T-cell (primary cell): ENCODE measurements around the gene NRM. TPM values are rescaled to one million over a fixed set of nuclear protein-coding genes. Genes with fewer than 3 reads are reported as not detected.
"Not testable (repeated sequence)": the region's sequence is repeated elsewhere in the genome, so short reads cannot be mapped to it uniquely, and the experiment has no call there.

Source experiments
- ATAC-seq, 4 experiments: fragments of 200-7000 bp in 3 of 4; fragments of 150-1000 bp in 1 of 4; cut with Tn5 transposase; replicated peaks in 1 of 4; 1 replicate in 3 of 4; 2 replicates in 1 of 4; pipeline ENCODE4 v1.10.0; 2021; ENCODE audit warnings: moderate library complexity in 3 of 4, mild to moderate bottlenecking in 2 of 4, moderate number of reproducible peaks in 1 of 4
- CTCF ChIA-PET, 2 donors: fragments of 300-600 bp; sonication (Branson Sonifier 250); formaldehyde crosslinking; loops; one replicate each; lab custom pipeline; 2022; ENCODE audit warnings: antibody characterized with exemption in 2 of 2; lab: Charles Lee
- POLR2A ChIA-PET, 2 donors: fragments of 300-600 bp; sonication (Branson Sonifier 250); formaldehyde crosslinking; loops; one replicate each; lab custom pipeline; 2022; ENCODE audit warnings: antibody characterized with exemption in 2 of 2; lab: Charles Lee
- DNase-seq, 35 experiments: peaks; one replicate each; pipeline versions ENCODE4 v3.0.0 to v3.0.0-alpha.2; 2013 to 2023
- H3K27ac ChIP-seq: one replicate; pipeline ENCODE4 v1.5.1; 2013; ENCODE audit warnings: low read length
- H3K27me3 ChIP-seq, 2 experiments: replicated peaks in 1 of 2; 1 replicate in 1 of 2; 2 replicates in 1 of 2; pipeline versions ENCODE4 v1.6.1 to v1.7.0; 2013; ENCODE audit warnings: low read length in 1 of 2, mixed read lengths in 1 of 2; ENCODE audit not compliant: control insufficient read depth in 2 of 2, insufficient read depth in 2 of 2; ENCODE audit errors: extremely low read depth in 1 of 2
- H3K36me3 ChIP-seq, 2 donors: 1 replicate in 1 of 2; 2 replicates in 1 of 2; pipeline versions ENCODE4 v1.6.1 to v1.7.0; 2013; ENCODE audit warnings: low read length in 1 of 2; ENCODE audit not compliant: control insufficient read depth in 2 of 2, insufficient read depth in 1 of 2; ENCODE audit errors: extremely low read depth in 1 of 2
- H3K4me1 ChIP-seq, 2 experiments: 1 replicate in 1 of 2; 2 replicates in 1 of 2; pipeline versions ENCODE4 v1.6.1 to v1.7.0; 2013; ENCODE audit warnings: low read length in 2 of 2, mixed read lengths in 1 of 2; ENCODE audit not compliant: insufficient read depth in 2 of 2, control insufficient read depth in 1 of 2; ENCODE audit errors: extremely low read depth in 1 of 2
- H3K4me3 ChIP-seq, 2 donors: 1 replicate in 1 of 2; 2 replicates in 1 of 2; pipeline versions ENCODE4 v1.5.1 to v1.7.0; 2013; ENCODE audit warnings: mild to moderate bottlenecking in 2 of 2, low read length in 1 of 2, moderate library complexity in 1 of 2; ENCODE audit not compliant: control insufficient read depth in 1 of 2; ENCODE audit errors: extremely low read depth in 1 of 2
- H3K9me3 ChIP-seq: 2 replicates; pipeline ENCODE4 v1.7.0; 2013
- H3K27ac Mint-ChIP-seq, 2 donors: one replicate each; pipeline ENCODE4 v1.8.0; 2020 to 2021; ENCODE audit warnings: mild to moderate bottlenecking in 2 of 2, mixed read lengths in 2 of 2
- H3K27me3 Mint-ChIP-seq, 2 donors: one replicate each; pipeline ENCODE4 v1.8.0; 2021 to 2022; ENCODE audit warnings: mixed read lengths in 2 of 2
- H3K36me3 Mint-ChIP-seq: one replicate; pipeline ENCODE4 v1.8.0; 2021; ENCODE audit warnings: mixed read lengths
- H3K4me1 Mint-ChIP-seq, 3 donors: one replicate each; pipeline ENCODE4 v1.8.0; 2020 to 2022; ENCODE audit warnings: mixed read lengths in 3 of 3, mild to moderate bottlenecking in 1 of 3
- H3K4me3 Mint-ChIP-seq, 3 donors: one replicate each; pipeline ENCODE4 v1.8.0; 2020 to 2022; ENCODE audit warnings: mild to moderate bottlenecking in 3 of 3, mixed read lengths in 3 of 3, moderate library complexity in 3 of 3
- H3K9me3 Mint-ChIP-seq, 3 donors: one replicate each; pipeline ENCODE4 v1.8.0; 2020 to 2022; ENCODE audit warnings: mixed read lengths in 3 of 3
- WGBS: methylation state at CpG from one replicate; pipeline ENCODE4 v1.1.5; 2013; ENCODE audit warnings: missing lambda C conversion rate; ENCODE audit not compliant: insufficient coverage; 5-methylcytosine and 5-hydroxymethylcytosine counted together
- total RNA-seq, 35 experiments: library from RNA in 6 of 35; stranded (reverse) in 6 of 35; fragments of 120-200 nt in 1 of 35; gene quantifications; one replicate each; pipeline versions ENCODE4 v1.2.1 to v1.2.4 and lab custom pipeline; 2013 to 2026

The NRM gene
- total RNA-seq, 5 donors from 2014 or later (not counting 1 experiment from before 2014, with no cell fraction given) = 4.2 to 6.9 (median 5.5) TPM

- no peaks in the 10 kb centered on the region for H3K27me3 Mint-ChIP-seq
- peak in 25 of 35 experiments; percentile 25 to 65 (median 46) for DNase-seq
- WGBS = under 1% methylated on average over 29 of the region's 29 CpGs
- H3K36me3 Mint-ChIP-seq = peaks cover 32% of the 10 kb centered on the region
- H3K4me1 Mint-ChIP-seq = peaks cover 69 to 71% (median 70%) of the 10 kb centered on the region in 3 donors
- Histone ChIP-seq H3K27me3 (no peaks in the 10 kb centered on the region), H3K27ac (peak overlapping the region; percentile 88), H3K36me3 (peaks cover 5 to 35% of the 10 kb centered on the region in 2 donors), H3K4me3 (peak overlapping the region; percentile 94 to 99), H3K4me1 (peaks cover 23 to 63% of the 10 kb centered on the region in 2 experiments), H3K9me3 (no peaks in the 10 kb centered on the region)
- no peaks in the 10 kb centered on the region for H3K9me3 Mint-ChIP-seq
- ChIA-PET CTCF (interaction anchor here (0.6 to 9.1 kb wide), 10 partner anchors 11 to 237 kb away, joined by 3 to 254 read pairs (median 5); partner anchors contain the start of gene DHX16 (in 1 of the 2)), POLR2A (interaction anchor here (2.1 to 3.6 kb wide), 3 partner anchors 39 to 106 kb away, joined by 5 to 14 read pairs (median 11); no protein-coding TSS in a partner anchor)
- H3K4me3 Mint-ChIP-seq = peak overlapping the region; percentile 95 to 99 (median 99)
- H3K27ac Mint-ChIP-seq = peak overlapping the region; percentile 91 to 95
- ATAC-seq = no peak
These were observed 30.0 kb upstream of the NRM start for GRCh38 chr6:30720738-30721197.

DNA sequence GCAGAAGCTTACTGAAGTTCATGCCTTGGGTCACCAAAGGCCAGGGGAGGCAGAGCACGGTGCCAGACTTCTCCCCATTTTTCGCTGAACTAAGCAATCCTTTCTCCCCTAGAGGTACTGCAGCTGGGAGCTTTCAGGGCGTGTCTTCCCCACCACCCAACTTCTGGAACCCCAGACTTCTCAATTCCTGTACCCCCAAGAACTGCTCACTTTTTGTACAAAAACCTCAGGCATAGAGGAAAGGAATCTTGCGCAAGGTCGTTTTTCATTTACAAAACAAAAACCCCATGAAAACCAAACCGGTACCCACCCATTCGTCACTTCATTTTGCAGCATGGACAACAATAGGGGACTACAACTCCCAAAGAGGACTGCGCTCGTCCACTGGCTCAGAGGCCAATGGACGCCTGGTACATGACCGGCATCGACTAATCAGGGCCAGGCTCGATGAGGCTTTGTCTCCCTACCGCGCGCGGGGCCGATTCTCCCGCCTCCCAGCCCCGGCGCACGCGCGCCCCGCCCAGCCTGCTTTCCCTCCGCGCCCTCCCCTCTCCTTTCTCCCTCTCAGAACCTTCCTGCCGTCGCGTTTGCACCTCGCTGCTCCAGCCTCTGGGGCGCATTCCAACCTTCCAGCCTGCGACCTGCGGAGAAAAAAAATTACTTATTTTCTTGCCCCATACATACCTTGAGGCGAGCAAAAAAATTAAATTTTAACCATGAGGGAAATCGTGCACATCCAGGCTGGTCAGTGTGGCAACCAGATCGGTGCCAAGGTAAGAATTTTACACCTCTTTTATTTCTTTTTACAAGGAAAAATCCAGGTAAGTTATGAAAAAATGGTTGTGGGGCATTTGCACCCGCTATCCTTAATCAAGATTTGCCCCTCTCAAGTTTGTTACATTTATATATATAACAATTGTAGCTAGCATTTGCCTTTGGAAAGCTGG is 29.3 kb upstream of the NRM start, which contains the start of gene TUBB:
Gene TUBB, plus strand, starts transcription at position 562 of the 947 bp plus-strand sequence. Its CDS starts 155 bp downstream, at position 717.
- WGBS = under 1% methylated on average over 32 of the region's 38 CpGs
- ATAC-seq (peak; percentile 64 to 68 (median 66)), DNase-seq (peak; percentile 85 to 97 (median 93))
- no peaks in the 10 kb centered on the region for H3K27me3 Mint-ChIP-seq
- Histone ChIP-seq H3K4me1 (peaks cover 23 to 59% of the 10 kb centered on the region in 2 experiments), H3K27ac (peak within 1 kb of the TSS; percentile 88), H3K9me3 (no peaks in the 10 kb centered on the region), H3K4me3 (peak within 1 kb of the TSS; percentile 94 to 99), H3K27me3 (no peaks in the 10 kb centered on the region), H3K36me3 (peaks cover 4 to 29% of the 10 kb centered on the region in 2 donors)
- peaks cover 31% of the 10 kb centered on the region for H3K36me3 Mint-ChIP-seq
- H3K4me1 Mint-ChIP-seq = peaks cover 67 to 72% (median 71%) of the 10 kb centered on the region in 3 donors
- H3K27ac Mint-ChIP-seq = peak within 1 kb of the TSS; percentile 91 to 95
- POLR2A ChIA-PET = interaction anchor here (2.1 to 3.6 kb wide), 3 partner anchors 38 to 105 kb away, joined by 5 to 14 read pairs (median 11); no protein-coding TSS in a partner anchor
- peak within 1 kb of the TSS; percentile 95 to 99 (median 99) for H3K4me3 Mint-ChIP-seq
- CTCF ChIA-PET = interaction anchor here in 1 of 2 donors (1.9 to 9.1 kb wide), 3 partner anchors 18 to 48 kb away, joined by 4 to 254 read pairs (median 9); partner anchors contain the start of gene DHX16
- no peaks in the 10 kb centered on the region for H3K9me3 Mint-ChIP-seq

GRCh38 chr6:30719356-30719755 is 28.6 kb upstream of the NRM start:
- CTCF ChIA-PET = interaction anchor here in 1 of 2 donors (9.1 kb wide), 1 partner anchor 40 kb away, joined by 254 read pairs; no protein-coding TSS in a partner anchor

DNA sequence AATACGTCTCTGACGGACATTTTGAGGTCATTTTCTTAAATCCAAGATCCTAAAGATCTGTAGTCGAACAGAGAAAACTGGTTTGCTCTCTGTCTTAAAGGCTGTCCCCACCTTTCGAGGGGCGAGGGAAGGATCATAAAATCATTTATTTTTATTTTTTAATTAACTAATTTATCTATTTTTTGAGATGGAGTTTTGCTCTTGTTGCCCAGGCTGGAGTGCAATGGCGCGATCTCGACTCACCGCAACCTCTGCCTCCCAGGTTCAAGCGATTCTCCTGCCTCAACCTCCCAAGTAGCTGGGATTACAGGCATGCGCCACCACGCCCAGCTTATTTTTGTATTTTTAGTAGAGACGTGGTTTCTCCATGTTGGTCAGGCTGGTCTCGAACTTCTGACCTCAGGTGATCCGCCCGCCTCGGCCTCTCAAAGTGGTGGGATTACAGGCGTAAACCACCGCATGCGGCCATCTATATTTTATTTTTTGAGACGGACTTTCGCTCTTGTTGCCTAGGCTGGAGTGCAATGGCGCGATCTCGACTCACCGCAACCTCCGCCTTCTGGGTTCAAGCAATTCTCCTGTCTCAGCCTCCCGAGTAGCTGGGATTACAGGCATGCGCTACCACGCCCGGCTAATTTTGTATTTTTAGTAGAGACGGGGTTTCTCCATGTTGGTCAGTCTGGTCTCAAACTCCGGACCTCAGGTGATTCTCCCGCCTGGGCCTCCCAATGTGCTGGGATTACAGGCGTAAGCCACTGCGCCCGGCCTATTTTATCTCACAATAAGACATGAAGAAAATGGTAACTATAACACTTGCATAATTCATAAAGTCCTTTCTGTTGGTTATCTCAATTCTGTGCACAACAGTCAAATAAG is 27.3 kb upstream of the NRM start:
- H3K4me3 ChIP-seq = peak overlapping the region; percentile 67 to 71
- peak overlapping the region; percentile 95 to 99 (median 97) for H3K4me3 Mint-ChIP-seq
- not testable (repeated sequence) for ATAC-seq, DNase-seq, H3K27me3 ChIP-seq, H3K27me3 Mint-ChIP-seq, H3K9me3 Mint-ChIP-seq, H3K9me3 ChIP-seq
- H3K27ac Mint-ChIP-seq = peak overlapping the region; percentile 99
- 95% methylated on average over 3 of the region's 37 CpGs for WGBS
- H3K4me1 Mint-ChIP-seq = peaks cover 53 to 63% (median 56%) of the 10 kb centered on the region in 3 donors
- H3K36me3 ChIP-seq = peaks cover 4 to 24% of the 10 kb centered on the region in 2 donors
- ChIA-PET CTCF (interaction anchor here (0.7 to 9.1 kb wide), 5 partner anchors 13 to 103 kb away, joined by 3 to 254 read pairs (median 4); no protein-coding TSS in a partner anchor), POLR2A (interaction anchor here (0.6 to 1.2 kb wide), 4 partner anchors 39 to 103 kb away, joined by 3 to 14 read pairs (median 4); no protein-coding TSS in a partner anchor)
- H3K27ac ChIP-seq = peak overlapping the region; percentile 55
- peaks cover 28% of the 10 kb centered on the region for H3K36me3 Mint-ChIP-seq
- peaks cover 19 to 45% of the 10 kb centered on the region in 2 experiments for H3K4me1 ChIP-seq

More at GRCh38 chr6:30719356-30719755, 28.6 kb upstream of the NRM start:
- Histone ChIP-seq H3K9me3 (no peaks in the 10 kb centered on the region), H3K27me3 (no peaks in the 10 kb centered on the region), H3K36me3 (peaks cover 4 to 25% of the 10 kb centered on the region in 2 donors), H3K4me3 (peak overlapping the region; percentile 94 to 99), H3K27ac (peak overlapping the region; percentile 39), H3K4me1 (peaks cover 19 to 56% of the 10 kb centered on the region in 2 experiments)
- 44% methylated on average over 4 of the region's 8 CpGs for WGBS
- Mint-ChIP-seq H3K27me3 (no peaks in the 10 kb centered on the region), H3K36me3 (peaks cover 30% of the 10 kb centered on the region), H3K4me1 (peaks cover 65 to 71% (median 69%) of the 10 kb centered on the region in 3 donors), H3K9me3 (no peaks in the 10 kb centered on the region), H3K27ac (peak overlapping the region; percentile 91 to 95), H3K4me3 (peak overlapping the region; percentile 95 to 99 (median 99))
- DNase-seq (no peak), ATAC-seq (no peak)
- POLR2A ChIA-PET = no interaction called here

GRCh38 chr6:30717129-30717844 is 26.5 kb upstream of the NRM start, which contains the start of gene MDC1:
Gene MDC1, minus strand, starts transcription at chr6:30717281. Its CDS starts 2,106 bp downstream, at chr6:30715175.
- ChIA-PET POLR2A (interaction anchor here (0.6 to 1.2 kb wide), 9 partner anchors 29 to 185 kb away, joined by 3 to 14 read pairs (median 3); no protein-coding TSS in a partner anchor), CTCF (interaction anchor here (0.6 to 9.1 kb wide), 9 partner anchors 14 to 824 kb away, joined by 3 to 254 read pairs (median 3); partner anchors contain the start of gene DHX16 (in 1 of the 2))
- H3K27me3 ChIP-seq = no peaks in the 10 kb centered on the region
- peaks cover 17 to 38% of the 10 kb centered on the region in 2 experiments for H3K4me1 ChIP-seq
- peaks cover 29% of the 10 kb centered on the region for H3K36me3 Mint-ChIP-seq
- no peaks in the 10 kb centered on the region for H3K9me3 ChIP-seq
- H3K36me3 ChIP-seq = peaks cover under 1 to 24% of the 10 kb centered on the region in 2 donors
- peak within 1 kb of the TSS; percentile 69 to 71 for H3K4me3 ChIP-seq
- H3K27ac ChIP-seq = peak within 1 kb of the TSS; percentile 93
- peaks cover 51 to 63% (median 53%) of the 10 kb centered on the region in 3 donors for H3K4me1 Mint-ChIP-seq
- no peaks in the 10 kb centered on the region for H3K27me3 Mint-ChIP-seq
- H3K9me3 Mint-ChIP-seq = no peaks in the 10 kb centered on the region
- H3K4me3 Mint-ChIP-seq = peak within 1 kb of the TSS; percentile 95 to 98 (median 97)
- WGBS = under 1% methylated on average over 46 of the region's 48 CpGs
- DNase-seq (peak; percentile 92 to 100 (median 99)), ATAC-seq (peak; percentile 75 to 78 (median 77))
- peak within 1 kb of the TSS; percentile 99 for H3K27ac Mint-ChIP-seq
